Measurements from ENCODE around the gene SRA1.

- TF ChIP-seq CTCF (IDR thresholded peaks at IDR 0.05 in 4 of 5, conservative IDR thresholded peaks at IDR 0.05 in 1 of 5): no peak
- no peak for TF ChIP-seq POLR2A (IDR thresholded peaks at IDR 0.05)
Measured at GRCh38 chr5:140573683-140574082, 16.4 kb upstream of the SRA1 start.
